Testis (tissue), 3 donors: Measurements from ENCODE around the gene PIM2. TPM values are rescaled to one million over a fixed set of nuclear protein-coding genes. Genes with fewer than 3 reads are reported as not detected.

Experiments
- DNase-seq: peaks from one replicate; pipeline ENCODE4 v3.0.0-alpha.2; 2019
- H3K27ac ChIP-seq, 2 donors: fragments of 200-600 bp; sonication (generic); one replicate each; pipeline ENCODE4 v1.5.1; 2019
- H3K27me3 ChIP-seq: fragments of 200-600 bp; sonication (generic); one replicate; pipeline ENCODE4 v1.5.1; 2019
- H3K36me3 ChIP-seq: fragments of 200-600 bp; sonication (generic); one replicate; pipeline ENCODE4 v1.5.1; 2017; ENCODE audit warnings: low read depth; ENCODE audit errors: missing control alignments
- H3K4me1 ChIP-seq: fragments of 200-600 bp; sonication (generic); one replicate; pipeline ENCODE4 v1.5.1; 2019
- H3K4me3 ChIP-seq, 2 donors: fragments of 200-600 bp; sonication (generic); one replicate each; pipeline ENCODE4 v1.5.1; 2017 to 2019
- H3K9me3 ChIP-seq: fragments of 200-600 bp; sonication (generic); one replicate; pipeline ENCODE4 v1.5.1; 2017
- CTCF ChIP-seq, 3 experiments: fragments of 450-650 bp in 2 of 3; fragments of 200-600 bp in 1 of 3; sonication (generic) in 1 of 3; IDR thresholded peaks; one replicate each; pipeline ENCODE4 v1.5.1; 2016 to 2019; ENCODE audit warnings: antibody characterized with exemption in 3 of 3, mild to moderate bottlenecking in 2 of 3, moderate library complexity in 1 of 3
- POLR2A ChIP-seq: fragments of 450-650 bp; IDR thresholded peaks from one replicate; pipeline ENCODE4 v1.6.1; 2017; ENCODE audit warnings: antibody characterized with exemption, mild to moderate bottlenecking, moderate library complexity
- WGBS, 2 donors: methylation state at CpG; one replicate each; pipeline ENCODE4 v1.1.5; 2018; 5-methylcytosine and 5-hydroxymethylcytosine counted together
- intact Hi-C: fragments of 100-400 bp; cut with DNase I; formaldehyde crosslinking; loops from one replicate; pipeline ENCODE4 v1.15.1; 2023; ENCODE audit warnings: low total_unique reads
- polyA plus RNA-seq: library from polyadenylated mRNA; stranded (reverse); fragments of 350-450 nt; fragmentation: Illumina TruSeq; extraction: RNeasy Lipid Tissue Mini Kit (QIAGEN cat#74804); gene quantifications from one replicate; pipeline ENCODE4 v1.2.3, GENCODE V29; 2014; ENCODE audit warnings: low read depth, low replicate concordance; ENCODE audit not compliant: insufficient read depth
- total RNA-seq, 2 donors: library from RNA; depleted of rRNA; stranded (reverse); fragments of >200 nt; gene quantifications; one replicate each; pipeline ENCODE4 v1.2.3, GENCODE V29; 2016

The PIM2 gene
- total and polyA plus RNA-seq, 3 donors from 2014 or later: 20.6 to 23.0 (median 21.5) TPM

- TF ChIP-seq CTCF (IDR thresholded peaks at IDR 0.05) (no peak), POLR2A (no peak)
- 82 to 85% methylated on average over 4 to 13 of the region's 13 CpGs for WGBS, 2 donors
- Histone ChIP-seq H3K9me3 (no peaks in the 10 kb centered on the region), H3K4me1 (no peaks in the 10 kb centered on the region), H3K27ac (no peak overlapping the region), H3K4me3 (no peak overlapping the region), H3K36me3 (no peaks in the 10 kb centered on the region), H3K27me3 (no peaks in the 10 kb centered on the region)
- no peak for DNase-seq
- intact Hi-C loops: no loop called here
These were observed 4.0 kb downstream of the PIM2 start for GRCh38 chrX:48914593-48915493.

- Histone ChIP-seq H3K9me3 (no peaks in the 10 kb centered on the region), H3K27ac (no peak overlapping the region), H3K4me1 (no peaks in the 10 kb centered on the region), H3K36me3 (no peaks in the 10 kb centered on the region), H3K4me3 (no peak overlapping the region), H3K27me3 (no peaks in the 10 kb centered on the region)
- intact Hi-C loops: no loop called here
- TF ChIP-seq POLR2A: no peak
- no peak for TF ChIP-seq CTCF (IDR thresholded peaks at IDR 0.05)
- WGBS, 2 donors: 78 to 87% methylated on average over 1 to 4 of the region's 5 CpGs
- DNase-seq: no peak
These were observed 5.0 kb downstream of the PIM2 start for GRCh38 chrX:48913605-48914366.

- Histone ChIP-seq H3K4me1 (no peaks in the 10 kb centered on the region), H3K36me3 (no peaks in the 10 kb centered on the region), H3K27me3 (no peaks in the 10 kb centered on the region), H3K9me3 (no peaks in the 10 kb centered on the region), H3K4me3 (peak within 1 kb of the TSS; percentile 57 to 67), H3K27ac (peak within 1 kb of the TSS; percentile 39 to 41)
- no peak for TF ChIP-seq CTCF (IDR thresholded peaks at IDR 0.05)
- TF ChIP-seq POLR2A: no peak
- peak; percentile 90 for DNase-seq
- WGBS, 2 donors: 0% methylated on average over 3 to 43 of the region's 60 CpGs
- intact Hi-C loops: no loop called here
These were observed 7.2 kb downstream of the PIM2 start, which contains the start of gene SLC35A2 for GRCh38 chrX:48911412-48912182. SLC35A2 (minus strand) TSS chrX:48911646; CDS start chrX:48911636, 10 bp downstream.

- Histone ChIP-seq H3K27me3 (no peaks in the 10 kb centered on the region), H3K36me3 (no peaks in the 10 kb centered on the region), H3K4me1 (no peaks in the 10 kb centered on the region), H3K27ac (no peak overlapping the region), H3K4me3 (peak overlapping the region; percentile 57 to 67), H3K9me3 (no peaks in the 10 kb centered on the region)
- DNase-seq: no peak
- WGBS, 2 donors: 1% methylated on average over 10 to 12 of the region's 12 CpGs
- TF ChIP-seq POLR2A (no peak), CTCF (IDR thresholded peaks at IDR 0.05) (no peak)
- intact Hi-C loops: no loop called here
These were observed 7.9 kb downstream of the PIM2 start for GRCh38 chrX:48910926-48911411.
